Heart left ventricle (tissue), 16 donors: ENCODE results near the gene PLA2R1. TPM values are rescaled to one million over a fixed set of nuclear protein-coding genes. Genes with fewer than 3 reads are reported as not detected.

ENCODE experiments used
- ATAC-seq, 4 donors: fragments of 200-7000 bp; cut with Tn5 transposase; one replicate each; pipeline ENCODE4 v1.9.1; 2020 to 2022; ENCODE audit warnings: moderate library complexity in 4 of 4, mild to moderate bottlenecking in 3 of 4, moderate number of reproducible peaks in 1 of 4
- DNase-seq, 5 donors: peaks; one replicate each; pipeline ENCODE4 v3.0.0-alpha.2; 2020
- H3K27ac ChIP-seq, 12 donors: fragments of 200-600 bp; sonication (generic) in 4 of 12; one replicate each; pipeline versions ENCODE4 v1.5.0 to v1.8.0; 2016 to 2022; ENCODE audit warnings: mild to moderate bottlenecking in 2 of 12
- H3K27me3 ChIP-seq, 9 donors: fragments of 200-600 bp; sonication (generic) in 2 of 9; one replicate each; pipeline versions ENCODE4 v1.5.1 to v1.8.0; 2016 to 2022; ENCODE audit warnings: mild to moderate bottlenecking in 3 of 9
- H3K36me3 ChIP-seq, 9 donors: fragments of 200-600 bp; sonication (generic) in 2 of 9; one replicate each; pipeline versions ENCODE4 v1.5.0 to v1.8.0; 2018 to 2022; ENCODE audit warnings: mild to moderate bottlenecking in 2 of 9
- H3K4me1 ChIP-seq, 12 donors: fragments of 200-600 bp; sonication (generic) in 4 of 12; one replicate each; pipeline versions ENCODE4 v1.5.0 to v1.8.0; 2016 to 2022; ENCODE audit warnings: mild to moderate bottlenecking in 3 of 12
- H3K4me3 ChIP-seq, 12 donors: fragments of 200-600 bp; sonication (generic) in 4 of 12; one replicate each; pipeline versions ENCODE4 v1.5.0 to v1.8.0; 2017 to 2022; ENCODE audit warnings: mild to moderate bottlenecking in 9 of 12, moderate library complexity in 4 of 12
- H3K9me3 ChIP-seq, 12 donors: fragments of 200-600 bp; sonication (generic) in 4 of 12; one replicate each; pipeline versions ENCODE4 v1.5.0 to v1.8.0; 2016 to 2022; ENCODE audit warnings: mild to moderate bottlenecking in 1 of 12
- CTCF ChIP-seq, 12 donors: fragments of 200-600 bp; sonication (generic) in 4 of 12; IDR thresholded peaks; one replicate each; pipeline versions ENCODE4 v1.5.0 to v1.8.0; 2018 to 2022; ENCODE audit warnings: antibody characterized with exemption in 12 of 12, mild to moderate bottlenecking in 5 of 12
- POLR2A ChIP-seq, 2 donors: fragments of 450-650 bp; IDR thresholded peaks; one replicate each; pipeline ENCODE4 v1.6.1; 2017; ENCODE audit warnings: antibody characterized with exemption in 2 of 2, mild to moderate bottlenecking in 2 of 2, moderate library complexity in 2 of 2
- WGBS, 4 donors: extraction: QIAGEN DNeasy Blood & Tissue Kit in 2 of 4; methylation state at CpG; one replicate each; pipeline versions ENCODE4 v1.1.5 to v1.1.7; 2013 to 2018; 5-methylcytosine and 5-hydroxymethylcytosine counted together
- intact Hi-C, 10 donors: fragments of 100-400 bp; cut with DNase I; formaldehyde crosslinking; loops; one replicate each; pipeline versions ENCODE4 v1.11.1 to v1.14.2; 2022
- long read RNA-seq, 3 donors: library from polyadenylated mRNA; unstranded; transcript quantifications; one replicate each; pipeline ENCODE4 v2.0.0, GENCODE V29; 2020 to 2021
- polyA plus RNA-seq, 2 donors: library from polyadenylated mRNA; stranded (reverse); fragments of 200-250 nt; gene quantifications; one replicate each; pipeline ENCODE4 v1.2.3, GENCODE V29; 2013
- total RNA-seq, 9 donors: library from RNA; depleted of rRNA in 2 of 9; stranded (reverse); fragments of >200 nt in 2 of 9; fragmentation: NEBNext Ultra II Directional in 3 of 9; extraction: Animal tissue kit (Norgen Biotek cat#: 25700) in 3 of 9; gene quantifications; one replicate each; pipeline versions ENCODE4 v1.1.0 to v1.2.4, GENCODE V29; 2016 to 2023
- donor health status: ischemic (EF 13 %, LVEDD 7.1; RV severe dilation, severe dysfunction).
- donor health status: healthy with polysubstance abuse.
- donor health status: DM: no; HTN: yes; CAD: no.
- donor health status: DM: no; HTN: no; CAD: no.
- donor health status: ischemic (EF 25% LVEDD 6.9; RV normal size, moderate dysfunction).
- donor health status: ischemic (EF 25% LVEDD 5.7; RV mildly dilated, moderate dysfunction).
- donor health status: healthy.
- donor health status: DM: yes; HTN: yes; CAD: no.
- donor health status: ischemic (EF 35%, LVEDD 5.7; RV mildly dilated, moderate dysfunction).
- donor health status: nonischemic (EF 11% LVEDD 7.7; RV severe dilation, severe dysfunction).
- donor health status: DM: yes; HTN: yes; CAD: no.
- donor health status: PGD.
- donor health status: ischemic (EF 29% LVEDD 5.4; RV normal size, mild dysfunction).
- donor health status: nonischemic (EF 23%, LVEDD 6.1; RV moderate dilation, normal function).

Gene PLA2R1
- total RNA-seq (1 to 10 TPM in 8 of 9 donors, under 1 TPM in 1; 0.88 to 4.7 (median 3.0) TPM), polyA plus RNA-seq (under 1 TPM; 0.36 to 0.69 TPM)
- long read RNA-seq, donor 1, full-length matches to known transcripts: 1 of 6 reads
- long read RNA-seq, donor 1, partial matches to known transcripts: 2 of 6 reads
- long read RNA-seq, donor 1, other reads (novel, unspliced or antisense): 3 of 6 reads
- long read RNA-seq, donor 2, partial matches to known transcripts: 3 of 3 reads
- long read RNA-seq, donor 2, other reads (novel, unspliced or antisense): 0 of 3 reads
- long read RNA-seq, donor 3, partial matches to known transcripts: 2 of 4 reads
- long read RNA-seq, donor 3, other reads (novel, unspliced or antisense): 2 of 4 reads

GRCh38 chr2:160062292-160063005 lies at the start of gene PLA2R1:
PLA2R1 (minus strand) TSS chr2:160062615; CDS start chr2:160062403, 212 bp downstream.
- Histone ChIP-seq H3K36me3 (no peaks in the 10 kb centered on the region), H3K4me1 (peaks cover 0 to 34% (median 8%) of the 10 kb centered on the region in 12 donors), H3K4me3 (peak within 1 kb of the TSS; percentile 44 to 95 (median 68)), H3K27me3 (peaks cover 0 to 26% (median 0%) of the 10 kb centered on the region in 9 donors), H3K27ac (peak within 1 kb of the TSS in 6 of 12 donors; percentile 23 to 68 (median 42)), H3K9me3 (no peaks in the 10 kb centered on the region)
- DNase-seq (peak; percentile 47 to 82 (median 56)), ATAC-seq (peak; percentile 39 to 72 (median 69))
- WGBS, 4 donors: 3 to 53% (median 4%) methylated on average over 4 to 52 of the region's 52 CpGs
- intact Hi-C loops: no loop called here
- TF ChIP-seq CTCF (IDR thresholded peaks at IDR 0.05) (no peak), POLR2A (IDR thresholded peaks at IDR 0.05) (no peak)

- no peak overlapping the region for H3K27ac ChIP-seq
- H3K4me1 ChIP-seq: no peaks in the 10 kb centered on the region
- no peak for DNase-seq
- no peaks in the 10 kb centered on the region for H3K9me3 ChIP-seq
- H3K36me3 ChIP-seq: no peaks in the 10 kb centered on the region
- H3K4me3 ChIP-seq: no peak overlapping the region
- TF ChIP-seq POLR2A (IDR thresholded peaks at IDR 0.05) (no peak), CTCF (IDR thresholded peaks at IDR 0.05) (no peak)
- intact Hi-C loops: loop anchor here in 8 of 10 donors (1.0 to 10.0 kb wide), 8 partner anchors 134 to 952 kb away; no protein-coding TSS in a partner anchor
- no peak for ATAC-seq
- no peaks in the 10 kb centered on the region for H3K27me3 ChIP-seq
- WGBS, 4 donors: 84 to 90% (median 86%) methylated on average over 7 of the region's 7 CpGs
These were observed 48.3 kb upstream of the PLA2R1 start for GRCh38 chr2:160110674-160111239.

GRCh38 chr2:160109939-160110673 lies 47.7 kb upstream of the PLA2R1 start:
- Histone ChIP-seq H3K4me1 (no peaks in the 10 kb centered on the region), H3K9me3 (no peaks in the 10 kb centered on the region), H3K36me3 (no peaks in the 10 kb centered on the region), H3K4me3 (no peak overlapping the region), H3K27me3 (no peaks in the 10 kb centered on the region), H3K27ac (no peak overlapping the region)
- TF ChIP-seq POLR2A (IDR thresholded peaks at IDR 0.05) (no peak), CTCF (IDR thresholded peaks at IDR 0.05) (peak; percentile 54 to 90 (median 80))
- ATAC-seq (peak; percentile 73 to 94 (median 86)), DNase-seq (peak; percentile 55 to 71 (median 62))
- intact Hi-C loops: loop anchor here (1.0 to 10.0 kb wide), 11 partner anchors 135 to 955 kb away; no protein-coding TSS in a partner anchor
- WGBS, 4 donors: 38 to 43% (median 41%) methylated on average over 8 of the region's 8 CpGs
